Lung (tissue), 12 donors: ENCODE data around the gene KDM4C. TPM values are rescaled to one million over a fixed set of nuclear protein-coding genes. Genes with fewer than 3 reads are reported as not detected.

Experiments
- ATAC-seq: fragments of 200-7000 bp; cut with Tn5 transposase; one replicate; pipeline ENCODE4 v1.9.1; 2020; ENCODE audit warnings: moderate number of reproducible peaks; ENCODE audit not compliant: insufficient read depth, low FRiP score
- DNase-seq, 3 donors: peaks; one replicate each; pipeline ENCODE4 v3.0.0-alpha.2; 2013 to 2017
- H3K27ac ChIP-seq, 2 donors: one replicate each; pipeline ENCODE4 v1.5.1; 2013; ENCODE audit warnings: mild to moderate bottlenecking in 2 of 2, moderate library complexity in 2 of 2, control low read depth in 1 of 2, inconsistent platforms in 1 of 2, low read depth in 1 of 2, low read length in 1 of 2
- H3K27me3 ChIP-seq, 3 donors: one replicate each; pipeline ENCODE4 v1.5.1; 2013; ENCODE audit warnings: low read length in 2 of 3; ENCODE audit not compliant: control insufficient read depth in 3 of 3, insufficient read depth in 3 of 3
- H3K36me3 ChIP-seq, 4 donors: one replicate each; pipeline ENCODE4 v1.5.1; 2013; ENCODE audit warnings: low read length in 4 of 4, mild to moderate bottlenecking in 1 of 4, moderate library complexity in 1 of 4; ENCODE audit not compliant: control insufficient read depth in 4 of 4, insufficient read depth in 4 of 4
- H3K4me1 ChIP-seq, 5 donors: one replicate each; pipeline ENCODE4 v1.5.1; 2013; ENCODE audit warnings: low read length in 5 of 5, mild to moderate bottlenecking in 2 of 5, moderate library complexity in 1 of 5; ENCODE audit not compliant: control insufficient read depth in 5 of 5, insufficient read depth in 5 of 5
- H3K4me3 ChIP-seq: one replicate; pipeline ENCODE4 v1.5.1; 2013; ENCODE audit warnings: mild to moderate bottlenecking, control low read depth, moderate library complexity
- H3K9ac ChIP-seq, 2 donors: one replicate each; pipeline ENCODE4 v1.5.1; 2013; ENCODE audit warnings: low read length in 2 of 2, control low read depth in 1 of 2; ENCODE audit not compliant: insufficient read depth in 1 of 2
- H3K9me3 ChIP-seq, 4 donors: one replicate each; pipeline ENCODE4 v1.5.1; 2013; ENCODE audit warnings: low read length in 3 of 4, mild to moderate bottlenecking in 1 of 4, moderate library complexity in 1 of 4; ENCODE audit not compliant: control insufficient read depth in 4 of 4, insufficient read depth in 3 of 4
- WGBS, 2 donors: extraction: QIAGEN DNeasy Blood & Tissue Kit; methylation state at CpG; one replicate each; pipeline ENCODE4 v1.1.7; 2013; 5-methylcytosine and 5-hydroxymethylcytosine counted together
- polyA plus RNA-seq, 2 donors: library from polyadenylated mRNA; stranded (reverse); fragments of 200-250 nt; gene quantifications; one replicate each; pipeline ENCODE4 v1.2.1, GENCODE V29; 2013
- total RNA-seq, 2 donors: library from RNA; depleted of rRNA in 1 of 2; stranded (reverse); fragments of >200 nt in 1 of 2; gene quantifications; one replicate each; pipeline ENCODE4 v1.2.1, GENCODE V29; 2014 to 2021
- TF ChIP-seq, protein P1 (sequence below): IDR thresholded peaks from 2 replicates; pipeline ENCODE4 v1.5.1; 2012; ENCODE audit warnings: mild to moderate bottlenecking; ENCODE audit errors: control extremely low read depth, extremely low read depth
- donor health status: control.
- donor health status: control.
- donor health status: Bipolar disorder and iron deficiency.
- donor health status: healthy.
- donor health status: DM: yes; HTN: yes; CAD: no.

KDM4C gene
- total and polyA plus RNA-seq, 4 donors = 7.1 to 78.5 (median 25.0) TPM

- H3K9me3 ChIP-seq = no peaks in the 10 kb centered on the region
- H3K27ac ChIP-seq = no peak overlapping the region
- peaks cover 0 to 9% (median 0%) of the 10 kb centered on the region in 5 donors for H3K4me1 ChIP-seq
- H3K4me3 ChIP-seq = no peak overlapping the region
- ATAC-seq (no peak), DNase-seq (no peak)
- 85 to 86% methylated on average over 9 of the region's 9 CpGs for WGBS, 2 donors
- no peaks in the 10 kb centered on the region for H3K27me3 ChIP-seq
- TF ChIP-seq, protein P1, sequence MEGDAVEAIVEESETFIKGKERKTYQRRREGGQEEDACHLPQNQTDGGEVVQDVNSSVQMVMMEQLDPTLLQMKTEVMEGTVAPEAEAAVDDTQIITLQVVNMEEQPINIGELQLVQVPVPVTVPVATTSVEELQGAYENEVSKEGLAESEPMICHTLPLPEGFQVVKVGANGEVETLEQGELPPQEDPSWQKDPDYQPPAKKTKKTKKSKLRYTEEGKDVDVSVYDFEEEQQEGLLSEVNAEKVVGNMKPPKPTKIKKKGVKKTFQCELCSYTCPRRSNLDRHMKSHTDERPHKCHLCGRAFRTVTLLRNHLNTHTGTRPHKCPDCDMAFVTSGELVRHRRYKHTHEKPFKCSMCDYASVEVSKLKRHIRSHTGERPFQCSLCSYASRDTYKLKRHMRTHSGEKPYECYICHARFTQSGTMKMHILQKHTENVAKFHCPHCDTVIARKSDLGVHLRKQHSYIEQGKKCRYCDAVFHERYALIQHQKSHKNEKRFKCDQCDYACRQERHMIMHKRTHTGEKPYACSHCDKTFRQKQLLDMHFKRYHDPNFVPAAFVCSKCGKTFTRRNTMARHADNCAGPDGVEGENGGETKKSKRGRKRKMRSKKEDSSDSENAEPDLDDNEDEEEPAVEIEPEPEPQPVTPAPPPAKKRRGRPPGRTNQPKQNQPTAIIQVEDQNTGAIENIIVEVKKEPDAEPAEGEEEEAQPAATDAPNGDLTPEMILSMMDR = no peak
- no peak overlapping the region for H3K9ac ChIP-seq
- H3K36me3 ChIP-seq = no peaks in the 10 kb centered on the region
These were observed 41.0 kb upstream of the KDM4C start for GRCh38 chr9:6716766-6717165.

GRCh38 chr9:6723881-6724420, 33.8 kb upstream of the KDM4C start:
- Histone ChIP-seq H3K36me3 (no peaks in the 10 kb centered on the region), H3K9ac (no peak overlapping the region), H3K4me1 (no peaks in the 10 kb centered on the region), H3K27me3 (no peaks in the 10 kb centered on the region), H3K27ac (no peak overlapping the region), H3K9me3 (no peaks in the 10 kb centered on the region), H3K4me3 (no peak overlapping the region)
- no peak for ATAC-seq
- TF ChIP-seq, protein P1 = no peak
- 80 to 92% methylated on average over 2 of the region's 2 CpGs for WGBS, 2 donors
- DNase-seq = no peak

- Histone ChIP-seq H3K4me3 (no peak overlapping the region), H3K27ac (no peak overlapping the region), H3K4me1 (no peaks in the 10 kb centered on the region), H3K9me3 (no peaks in the 10 kb centered on the region), H3K9ac (no peak overlapping the region), H3K27me3 (no peaks in the 10 kb centered on the region), H3K36me3 (no peaks in the 10 kb centered on the region)
- ATAC-seq = no peak
- TF ChIP-seq, protein P1 = no peak
- DNase-seq = no peak
- 93 to 96% methylated on average over 3 of the region's 3 CpGs for WGBS, 2 donors
These were observed 24.5 kb upstream of the KDM4C start for GRCh38 chr9:6733257-6733656.

DNA sequence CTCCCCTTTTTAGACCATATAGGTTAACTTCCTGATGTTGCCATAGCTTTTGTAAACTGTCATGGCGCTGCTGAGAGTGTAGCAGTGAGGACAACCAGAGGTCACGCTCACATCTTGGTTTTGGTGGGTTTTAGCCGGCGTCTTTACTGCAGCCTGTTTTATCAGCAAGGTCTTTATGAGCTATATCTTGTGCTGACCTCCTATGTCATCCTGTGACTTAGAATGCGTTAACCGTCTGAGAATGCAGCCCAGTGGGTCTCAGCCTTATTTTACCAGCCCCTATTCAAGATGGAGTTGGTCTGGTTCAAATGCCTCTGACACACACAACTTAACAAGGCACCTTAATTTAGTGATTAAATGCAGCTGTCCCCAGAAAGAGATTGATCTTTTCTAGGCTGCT, 23.9 kb upstream of the KDM4C start:
- no peaks in the 10 kb centered on the region for H3K27me3 ChIP-seq
- TF ChIP-seq, protein P1 = no peak
- 82 to 85% methylated on average over 6 of the region's 6 CpGs for WGBS, 2 donors

More for the DNA sequence above, 23.9 kb upstream of the KDM4C start:
- DNase-seq = no peak
- H3K9me3 ChIP-seq = no peaks in the 10 kb centered on the region
- H3K36me3 ChIP-seq = no peaks in the 10 kb centered on the region
- no peak for ATAC-seq
- no peaks in the 10 kb centered on the region for H3K4me1 ChIP-seq
- no peak overlapping the region for H3K4me3 ChIP-seq
- no peak overlapping the region for H3K27ac ChIP-seq
- H3K9ac ChIP-seq = no peak overlapping the region
